D721Med (cell line): ENCODE data around the gene RHOBTB1.

Source experiments
- DNase-seq: peaks from one replicate; pipeline ENCODE4 v3.0.0; 2011; ENCODE audit warnings: low spot score; ENCODE audit not compliant: insufficient read length
- FAIRE-seq: peaks from 2 replicates; lab custom pipeline; 2011; peaks lifted over from hg19 to GRCh38; lab: Jason Lieb, UNC
- CTCF ChIP-seq: IDR thresholded peaks from 2 replicates; pipeline ENCODE4 v1.5.1; 2012; ENCODE audit warnings: mild to moderate bottlenecking, control low read depth; ENCODE audit not compliant: insufficient read depth; ENCODE audit errors: missing control alignments

Gene RHOBTB1

GRCh38 chr10:60898321-60898720 lies 45.7 kb downstream of the RHOBTB1 start:
- DNase-seq: no peak
- no peak for FAIRE-seq
- TF ChIP-seq CTCF: no peak

- FAIRE-seq: peak; percentile 68
- no peak for TF ChIP-seq CTCF
- no peak for DNase-seq
These were observed 47.2 kb downstream of the RHOBTB1 start for GRCh38 chr10:60896810-60897209.

- no peak for TF ChIP-seq CTCF
- no peak for FAIRE-seq
- DNase-seq: no peak
These were observed 48.0 kb downstream of the RHOBTB1 start for GRCh38 chr10:60896033-60896432.

- DNase-seq (no peak), FAIRE-seq (no peak)
- no peak for TF ChIP-seq CTCF
These were observed 49.2 kb downstream of the RHOBTB1 start for GRCh38 chr10:60894786-60895185.

GRCh38 chr10:60893231-60893630 lies 50.8 kb downstream of the RHOBTB1 start:
- TF ChIP-seq CTCF: no peak
- DNase-seq: no peak
- FAIRE-seq: no peak

GRCh38 chr10:60892571-60892970 lies 51.4 kb downstream of the RHOBTB1 start:
- no peak for DNase-seq
- TF ChIP-seq CTCF: no peak

GRCh38 chr10:60890811-60891210 lies 53.2 kb downstream of the RHOBTB1 start:
- FAIRE-seq (no peak), DNase-seq (no peak)
- TF ChIP-seq CTCF: no peak

More at GRCh38 chr10:60892571-60892970, 51.4 kb downstream of the RHOBTB1 start:
- no peak for FAIRE-seq
